ENCODE measurements around the gene HNRNPM. TPM values are rescaled to one million over a fixed set of nuclear protein-coding genes. Genes with fewer than 3 reads are reported as not detected.

Gene HNRNPM
- total and polyA plus RNA-seq, 4 experiments from 2014 or later = 197 to 245 (median 203) TPM

DNA sequence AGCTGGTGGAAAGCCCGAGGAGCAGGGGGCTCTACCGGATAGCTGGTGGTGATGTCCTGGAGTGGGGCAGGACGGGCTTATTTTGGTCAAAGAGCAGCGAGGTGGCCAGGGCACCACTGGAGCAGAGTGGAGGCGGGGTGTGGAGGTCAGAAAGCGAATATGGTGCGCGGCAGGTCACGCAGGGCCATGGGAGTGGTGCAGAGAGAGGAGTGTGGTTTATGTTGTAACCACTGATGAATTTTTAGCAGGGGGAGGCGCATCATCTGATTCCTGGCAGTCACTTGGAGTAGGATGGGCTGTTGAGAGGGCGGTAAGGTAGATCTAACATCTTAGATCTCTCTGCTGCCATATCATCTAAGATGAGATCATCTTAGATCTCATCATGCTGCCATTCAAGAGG lies 70.5 kb downstream of the HNRNPM start:
- Histone ChIP-seq H3K9me3 (ENCODE audit: control insufficient read depth in 1 of 2, low read length in 2 of 2) (no peaks in the 10 kb centered on the region), H3K36me3 (ENCODE audit: insufficient read depth, low read length) (no peaks in the 10 kb centered on the region), H3K4me3 (ENCODE audit: low read length in 2 of 2) (peak overlapping the region in 1 of 2 donors; percentile 30), H3K27me3 (ENCODE audit: insufficient read depth, low read length) (no peaks in the 10 kb centered on the region), H3K27ac (ENCODE audit: low read depth, low read length) (peak overlapping the region; percentile 93), H3K4me1 (ENCODE audit: insufficient read depth, low read length) (peaks cover 82% of the 10 kb centered on the region)
- Mint-ChIP-seq H3K4me1 (peaks cover 32 to 82% (median 56%) of the 10 kb centered on the region in 4 donors), H3K27ac (peak overlapping the region; percentile 93 to 99 (median 99)), H3K4me3 (peak overlapping the region; percentile 87 to 97 (median 94)), H3K9me3 (peaks cover 0 to 1% (median 0%) of the 10 kb centered on the region in 8 donors), H3K36me3 (peaks cover 4 to 19% of the 10 kb centered on the region in 2 donors), H3K27me3 (no peaks in the 10 kb centered on the region)
- peak; percentile 63 to 90 (median 78) for DNase-seq
- intact Hi-C loops (cut with micrococcal nuclease) = loop anchor here (2.0 kb wide), 2 partner anchors 61 to 71 kb away; partner anchors contain the start of genes HNRNPM and MYO1F
- ChIA-PET CTCF (ENCODE audit: partially characterized antibody) (interaction anchor here (2.3 to 9.8 kb wide), 3 partner anchors 9 to 64 kb away, joined by 16 to 144 read pairs (median 32); partner anchors contain the start of gene MYO1F), POLR2A (ENCODE audit: partially characterized antibody) (interaction anchor here (1.4 to 10.7 kb wide), 7 partner anchors 10 to 102 kb away, joined by 4 to 461 read pairs (median 44); partner anchors contain the start of genes HNRNPM, MARCHF2 and MYO1F)

DNA sequence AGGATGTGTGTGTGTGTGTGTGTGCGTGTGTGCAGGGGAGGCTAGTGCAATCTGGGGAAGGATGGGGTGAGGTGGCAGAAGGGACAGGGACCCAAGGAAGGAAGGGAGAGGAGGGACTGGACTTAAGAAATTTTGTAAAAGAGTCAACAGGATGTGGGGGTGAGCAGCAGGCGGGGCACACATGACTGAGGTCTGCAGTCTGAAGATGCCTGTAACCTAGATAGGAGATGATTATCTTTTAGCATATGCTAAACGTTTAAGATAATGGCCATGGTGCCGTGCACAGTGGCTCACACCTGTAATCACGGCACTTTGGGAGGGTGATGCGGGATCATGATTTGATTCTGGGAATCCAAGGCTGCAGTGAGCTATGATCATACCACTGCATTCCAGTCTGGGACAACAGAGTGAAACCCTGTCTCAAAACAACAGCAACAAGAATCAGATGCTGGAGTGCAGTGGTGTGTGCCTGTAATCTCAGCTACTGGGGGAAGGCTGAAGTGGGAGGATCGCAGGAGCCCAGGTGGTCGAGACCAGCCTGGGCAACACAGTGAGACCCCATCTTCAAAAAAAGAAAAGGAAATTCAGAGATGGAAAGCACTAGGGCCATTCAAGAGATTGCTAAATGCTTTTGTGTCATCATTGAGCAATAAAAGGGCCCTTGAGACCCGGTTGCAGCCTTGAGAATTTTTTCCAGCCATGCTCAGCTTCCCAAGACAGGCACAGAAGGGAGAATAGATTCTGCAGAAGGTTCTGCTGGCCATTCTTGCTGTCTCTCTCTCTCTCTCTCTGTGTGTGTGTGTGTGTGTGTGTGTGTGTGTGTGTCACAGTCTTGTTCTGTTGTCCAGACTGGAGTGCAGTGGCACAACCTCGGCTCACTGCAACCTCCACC lies 73.0 kb downstream of the HNRNPM start:
- Histone ChIP-seq H3K36me3 (ENCODE audit: insufficient read depth, low read length) (peaks cover 14% of the 10 kb centered on the region), H3K4me3 (ENCODE audit: low read length in 2 of 2) (peak overlapping the region in 1 of 2 donors; percentile 25), H3K27me3 (ENCODE audit: insufficient read depth, low read length) (no peaks in the 10 kb centered on the region), H3K27ac (ENCODE audit: low read depth, low read length) (peak overlapping the region; percentile 43), H3K9me3 (ENCODE audit: control insufficient read depth in 1 of 2, low read length in 2 of 2) (no peaks in the 10 kb centered on the region), H3K4me1 (ENCODE audit: insufficient read depth, low read length) (peaks cover 71% of the 10 kb centered on the region)
- intact Hi-C loops (cut with micrococcal nuclease) = loop anchor here (1.0 to 2.0 kb wide), 2 partner anchors 11 to 51 kb away; no protein-coding TSS in a partner anchor
- H3K27me3 Mint-ChIP-seq = no peaks in the 10 kb centered on the region
- ChIA-PET POLR2A (ENCODE audit: partially characterized antibody) (interaction anchor here (0.7 to 10.7 kb wide), 16 partner anchors 8 to 196 kb away, joined by 3 to 461 read pairs (median 4); partner anchors contain the start of genes HNRNPM, MARCHF2, MYO1F and NDUFA7), CTCF (ENCODE audit: partially characterized antibody) (interaction anchor here (1.0 to 9.8 kb wide), 8 partner anchors 12 to 105 kb away, joined by 3 to 144 read pairs (median 5); partner anchors contain the start of genes HNRNPM, MARCHF2 and MYO1F)
- H3K36me3 Mint-ChIP-seq = peaks cover 7 to 33% of the 10 kb centered on the region in 2 donors
- peak overlapping the region; percentile 63 to 93 (median 82) for H3K4me3 Mint-ChIP-seq
- H3K27ac Mint-ChIP-seq = peak overlapping the region; percentile 91 to 99 (median 97)
- H3K4me1 Mint-ChIP-seq = peaks cover 34 to 81% (median 58%) of the 10 kb centered on the region in 4 donors
- H3K9me3 Mint-ChIP-seq = peaks cover 0 to 1% (median 0%) of the 10 kb centered on the region in 8 donors
- DNase-seq = peak; percentile 65 to 85 (median 68)

DNA sequence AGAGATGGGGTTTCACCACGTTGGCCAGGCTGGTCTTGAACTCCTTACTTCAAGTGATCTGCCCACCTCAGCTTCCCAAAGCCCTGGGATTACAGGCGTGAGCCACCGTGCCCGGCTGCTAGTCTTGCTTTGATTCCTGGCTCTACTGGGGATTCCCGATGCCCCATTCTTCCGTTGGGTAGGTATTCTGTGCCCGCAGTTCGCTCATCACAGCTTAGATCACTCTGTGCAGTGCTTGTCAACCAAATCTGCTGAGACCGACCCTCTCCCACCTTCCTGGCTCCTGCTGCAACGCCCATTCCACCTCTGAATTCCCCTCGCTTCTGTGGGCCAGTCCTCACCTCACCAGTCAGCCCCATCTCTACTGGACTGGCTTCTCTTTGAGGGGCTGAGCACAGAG lies 73.8 kb downstream of the HNRNPM start:
- DNase-seq = peak in 1 of 5 donors; percentile 64
- CTCF ChIA-PET (ENCODE audit: partially characterized antibody) = interaction anchor here (0.5 to 9.8 kb wide), 10 partner anchors 10 to 1655 kb away, joined by 3 to 144 read pairs (median 4); partner anchors contain the start of genes HNRNPM, MARCHF2 and MYO1F
- peaks cover 14% of the 10 kb centered on the region for H3K36me3 ChIP-seq (ENCODE audit: insufficient read depth, low read length)
- H3K4me3 ChIP-seq (ENCODE audit: low read length in 2 of 2) = no peak overlapping the region
- peaks cover 4 to 30% of the 10 kb centered on the region in 2 donors for H3K36me3 Mint-ChIP-seq
- H3K9me3 Mint-ChIP-seq = peaks cover 0 to 1% (median 0%) of the 10 kb centered on the region in 8 donors
- H3K27me3 ChIP-seq (ENCODE audit: insufficient read depth, low read length) = no peaks in the 10 kb centered on the region
- H3K4me1 ChIP-seq (ENCODE audit: insufficient read depth, low read length) = peaks cover 64% of the 10 kb centered on the region
- peak overlapping the region; percentile 91 to 99 (median 97) for H3K27ac Mint-ChIP-seq
- H3K27me3 Mint-ChIP-seq = no peaks in the 10 kb centered on the region
- H3K4me1 Mint-ChIP-seq = peaks cover 32 to 74% (median 53%) of the 10 kb centered on the region in 4 donors
- no peaks in the 10 kb centered on the region for H3K9me3 ChIP-seq (ENCODE audit: control insufficient read depth in 1 of 2, low read length in 2 of 2)
- H3K27ac ChIP-seq (ENCODE audit: low read depth, low read length) = peak overlapping the region; percentile 43
- intact Hi-C loops (cut with micrococcal nuclease) = no loop called here
- POLR2A ChIA-PET (ENCODE audit: partially characterized antibody) = interaction anchor here (0.7 to 10.7 kb wide), 14 partner anchors 9 to 197 kb away, joined by 3 to 461 read pairs (median 5); partner anchors contain the start of genes HNRNPM, MARCHF2, MYO1F and NDUFA7
- H3K4me3 Mint-ChIP-seq = peak overlapping the region; percentile 37 to 93 (median 72)

DNA sequence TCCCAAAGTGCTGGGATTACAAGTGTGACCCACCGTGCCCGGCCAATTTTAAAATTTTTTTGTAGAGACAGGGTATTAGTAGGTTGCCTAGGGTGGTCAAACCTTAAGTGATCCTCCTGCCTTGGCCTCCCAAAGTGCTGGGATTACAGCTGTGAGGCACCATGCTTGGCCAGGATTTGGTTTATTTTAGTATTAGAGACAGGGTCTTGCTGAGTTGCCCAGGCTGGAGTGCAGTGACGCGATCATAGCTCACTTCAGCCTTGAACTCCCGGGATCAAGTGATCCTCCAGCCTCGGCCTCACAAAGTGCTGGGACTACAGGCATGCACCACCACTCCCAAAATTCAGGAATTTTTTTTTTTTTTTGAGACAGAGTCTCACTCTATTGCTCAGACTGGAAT lies 74.6 kb downstream of the HNRNPM start:
- Mint-ChIP-seq H3K27me3 (no peaks in the 10 kb centered on the region), H3K4me1 (peaks cover 29 to 65% (median 47%) of the 10 kb centered on the region in 4 donors), H3K27ac (peak overlapping the region; percentile 35 to 96 (median 57)), H3K9me3 (peaks cover 0 to 1% (median 0%) of the 10 kb centered on the region in 8 donors), H3K36me3 (peaks cover 3 to 28% of the 10 kb centered on the region in 2 donors), H3K4me3 (peak overlapping the region in 2 of 8 donors; percentile 7 to 52)
- ChIA-PET POLR2A (ENCODE audit: partially characterized antibody) (interaction anchor here (0.6 to 10.7 kb wide), 8 partner anchors 9 to 73 kb away, joined by 3 to 461 read pairs (median 16); partner anchors contain the start of gene MYO1F), CTCF (ENCODE audit: partially characterized antibody) (interaction anchor here (0.9 to 9.8 kb wide), 7 partner anchors 9 to 106 kb away, joined by 3 to 144 read pairs (median 5); partner anchors contain the start of genes MARCHF2 and MYO1F)
- no peak for DNase-seq
- Histone ChIP-seq H3K27me3 (ENCODE audit: insufficient read depth, low read length) (no peaks in the 10 kb centered on the region), H3K4me3 (ENCODE audit: low read length in 2 of 2) (no peak overlapping the region), H3K9me3 (ENCODE audit: control insufficient read depth in 1 of 2, low read length in 2 of 2) (no peaks in the 10 kb centered on the region), H3K36me3 (ENCODE audit: insufficient read depth, low read length) (peaks cover 14% of the 10 kb centered on the region), H3K4me1 (ENCODE audit: insufficient read depth, low read length) (peaks cover 59% of the 10 kb centered on the region), H3K27ac (ENCODE audit: low read depth, low read length) (no peak overlapping the region)
- intact Hi-C loops (cut with micrococcal nuclease) = no loop called here

DNA sequence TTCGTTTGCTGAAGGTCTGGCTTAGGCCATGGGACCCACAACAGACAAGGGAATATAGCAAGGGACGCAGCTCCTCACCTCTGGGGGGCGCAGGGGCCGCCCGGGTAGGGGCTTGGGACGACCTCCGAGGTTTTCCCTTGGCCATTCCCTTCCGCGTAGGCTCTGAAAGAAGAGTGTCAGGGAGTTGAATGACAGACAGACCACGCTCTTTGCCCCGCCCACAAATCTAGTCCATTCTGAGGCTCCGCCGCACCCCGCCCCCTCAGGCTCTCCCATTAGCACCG lies 80.6 kb downstream of the HNRNPM start:
- POLR2A ChIA-PET (ENCODE audit: partially characterized antibody) = interaction anchor here (0.6 to 13.8 kb wide), 6 partner anchors 9 to 55 kb away, joined by 3 to 122 read pairs (median 4); partner anchors contain the start of gene ZNF414
- Histone ChIP-seq H3K4me1 (ENCODE audit: insufficient read depth, low read length) (peaks cover 4% of the 10 kb centered on the region), H3K4me3 (ENCODE audit: low read length in 2 of 2) (no peak overlapping the region), H3K36me3 (ENCODE audit: insufficient read depth, low read length) (peaks cover 67% of the 10 kb centered on the region), H3K27ac (ENCODE audit: low read depth, low read length) (no peak overlapping the region), H3K27me3 (ENCODE audit: insufficient read depth, low read length) (no peaks in the 10 kb centered on the region), H3K9me3 (ENCODE audit: control insufficient read depth in 1 of 2, low read length in 2 of 2) (no peaks in the 10 kb centered on the region)
- intact Hi-C loops (cut with micrococcal nuclease) = no loop called here
- no peak for DNase-seq
- no peaks in the 10 kb centered on the region for H3K9me3 Mint-ChIP-seq
- H3K36me3 Mint-ChIP-seq = peaks cover 33 to 48% of the 10 kb centered on the region in 2 donors
- H3K27ac Mint-ChIP-seq = no peak overlapping the region
- no peaks in the 10 kb centered on the region for H3K27me3 Mint-ChIP-seq
- H3K4me1 Mint-ChIP-seq = peaks cover 11 to 22% (median 19%) of the 10 kb centered on the region in 4 donors
- CTCF ChIA-PET (ENCODE audit: partially characterized antibody) = interaction anchor here (0.8 to 1.9 kb wide), 5 partner anchors 20 to 54 kb away, joined by 3 to 13 read pairs (median 4); no protein-coding TSS in a partner anchor
- no peak overlapping the region for H3K4me3 Mint-ChIP-seq

DNA sequence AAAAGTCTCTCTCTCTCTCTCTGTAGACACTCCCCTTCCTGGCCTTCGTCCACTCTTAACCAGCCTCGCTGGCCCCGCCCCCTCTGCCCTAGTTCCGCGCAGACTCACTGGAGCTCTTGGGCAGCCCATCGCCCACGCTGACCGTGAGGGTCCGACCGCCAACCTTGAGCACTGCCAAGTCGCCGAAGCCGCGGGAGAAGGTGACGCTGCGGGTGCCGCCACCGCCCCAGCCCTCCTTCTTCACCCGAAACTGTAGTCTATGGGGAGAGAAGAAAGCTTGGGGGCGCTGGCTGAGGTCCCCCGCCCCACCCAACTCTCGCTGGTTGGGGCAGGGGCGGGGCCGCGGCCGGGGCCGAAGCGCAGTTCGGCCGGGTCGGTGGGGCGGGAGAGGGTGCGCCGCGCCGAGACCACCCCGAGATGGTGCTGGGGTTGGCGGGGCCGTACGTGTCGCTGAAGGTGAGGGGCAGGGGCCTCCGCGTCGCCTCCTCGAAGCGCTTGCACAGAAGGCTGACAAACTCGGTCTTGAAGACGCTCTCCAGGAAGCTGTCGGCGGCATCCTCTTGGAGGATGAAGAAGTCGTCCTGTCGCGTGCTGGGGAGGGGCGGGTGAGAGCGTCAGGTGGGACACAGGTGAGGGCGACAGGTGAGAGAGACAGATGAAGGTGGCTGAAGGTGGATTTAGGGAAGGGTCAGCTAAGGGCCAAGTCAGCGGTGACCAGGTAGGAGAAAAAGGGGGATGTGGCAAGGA lies 81.7 kb downstream of the HNRNPM start:
- no peak for DNase-seq
- H3K9me3 Mint-ChIP-seq = no peaks in the 10 kb centered on the region
- peak overlapping the region in 5 of 7 donors; percentile 16 to 92 (median 70) for H3K27ac Mint-ChIP-seq
- Histone ChIP-seq H3K9me3 (ENCODE audit: control insufficient read depth in 1 of 2, low read length in 2 of 2) (no peaks in the 10 kb centered on the region), H3K36me3 (ENCODE audit: insufficient read depth, low read length) (peaks cover 64% of the 10 kb centered on the region), H3K27me3 (ENCODE audit: insufficient read depth, low read length) (no peaks in the 10 kb centered on the region), H3K27ac (ENCODE audit: low read depth, low read length) (no peak overlapping the region), H3K4me1 (ENCODE audit: insufficient read depth, low read length) (peaks cover 4% of the 10 kb centered on the region), H3K4me3 (ENCODE audit: low read length in 2 of 2) (no peak overlapping the region)
- H3K4me3 Mint-ChIP-seq = no peak overlapping the region
- H3K4me1 Mint-ChIP-seq = peaks cover 6 to 16% (median 13%) of the 10 kb centered on the region in 4 donors
- intact Hi-C loops (cut with micrococcal nuclease) = no loop called here
- H3K36me3 Mint-ChIP-seq = peaks cover 35 to 45% of the 10 kb centered on the region in 2 donors
- no peaks in the 10 kb centered on the region for H3K27me3 Mint-ChIP-seq
- ChIA-PET POLR2A (ENCODE audit: partially characterized antibody) (interaction anchor here (1.2 to 13.8 kb wide), 3 partner anchors 10 to 43 kb away, joined by 3 to 122 read pairs (median 5); partner anchors contain the start of gene ZNF414), CTCF (ENCODE audit: partially characterized antibody) (interaction anchor here (1.6 to 2.5 kb wide), 2 partner anchors 51 to 54 kb away, joined by 4 to 9 read pairs; partner anchors contain the start of gene MYO1F)
